Kidney epithelial cell (primary cell): Measurements from ENCODE around the gene RDX. TPM values are rescaled to one million over a fixed set of nuclear protein-coding genes. Genes with fewer than 3 reads are reported as not detected.
A peak's percentile ranks its signal among the peaks of the same experiment; 100 is the strongest.

Source experiments
- DNase-seq: peaks from one replicate; pipeline ENCODE4 v3.0.0-alpha.2; 2010; ENCODE audit warnings: low read depth
- H3K27me3 ChIP-seq: 2 replicates; pipeline ENCODE4 v1.6.0; 2011; ENCODE audit warnings: low read length; ENCODE audit not compliant: control insufficient read depth, insufficient read depth
- H3K36me3 ChIP-seq: 2 replicates; pipeline ENCODE4 v1.5.1; 2011; ENCODE audit warnings: low read length; ENCODE audit not compliant: control insufficient read depth, insufficient read depth
- H3K4me3 ChIP-seq: 2 replicates; pipeline ENCODE4 v1.5.1; 2011; ENCODE audit warnings: low read depth, mild to moderate bottlenecking, control low read depth, low read length
- total RNA-seq: library from RNA; depleted of rRNA; stranded (reverse); fragments of >200 nt; gene quantifications from 2 replicates; pipeline ENCODE4 v1.2.3, GENCODE V29; 2015
- TF ChIP-seq, protein P1 (sequence below): IDR thresholded peaks from 2 replicates; pipeline ENCODE4 v1.5.1; 2011; ENCODE audit warnings: mild to moderate bottlenecking, moderate library complexity, low read length, control low read depth, inconsistent platforms; ENCODE audit not compliant: insufficient read depth, poor library complexity, severe bottlenecking

Gene RDX
- total RNA-seq, 1 donor from 2014 or later, result 46.7 TPM

DNA sequence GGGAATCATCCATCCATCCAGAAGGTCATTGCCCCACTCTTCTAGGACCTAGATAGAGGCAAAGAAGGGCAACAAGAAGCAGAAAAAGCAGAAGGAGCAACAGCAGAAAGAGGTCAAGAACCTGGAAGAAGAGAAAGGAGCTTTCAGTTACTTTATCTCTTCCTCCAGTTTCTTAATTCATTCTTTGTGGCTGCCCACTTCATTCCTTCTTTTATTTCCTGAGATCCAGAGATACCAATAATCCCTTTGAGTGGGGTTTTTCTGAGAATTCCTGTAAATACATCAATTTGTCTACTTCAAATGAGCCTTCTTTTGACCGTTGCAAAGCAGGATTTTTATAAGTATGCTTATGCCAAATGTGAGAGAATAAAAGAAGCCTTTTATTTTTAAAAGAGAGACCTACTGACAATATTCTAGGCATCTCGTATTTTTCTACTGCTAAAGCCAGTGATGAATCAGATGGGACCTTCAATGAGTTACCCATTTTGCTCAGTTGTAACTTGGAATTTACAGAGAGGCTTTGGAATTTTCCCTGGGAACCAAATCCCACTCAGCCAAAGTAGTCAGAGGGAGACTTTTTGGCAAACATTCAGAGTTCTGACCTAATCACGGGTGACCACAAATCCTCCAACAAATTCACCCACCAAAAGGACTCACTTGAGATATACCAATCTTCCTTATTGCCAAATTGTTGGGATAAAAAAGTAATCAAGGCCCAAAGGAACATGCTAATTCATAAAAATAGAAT is 148.3 kb downstream of the RDX start:
- no peak overlapping the region for H3K4me3 ChIP-seq
- DNase-seq, result peak; percentile 60
- TF ChIP-seq, protein P1, sequence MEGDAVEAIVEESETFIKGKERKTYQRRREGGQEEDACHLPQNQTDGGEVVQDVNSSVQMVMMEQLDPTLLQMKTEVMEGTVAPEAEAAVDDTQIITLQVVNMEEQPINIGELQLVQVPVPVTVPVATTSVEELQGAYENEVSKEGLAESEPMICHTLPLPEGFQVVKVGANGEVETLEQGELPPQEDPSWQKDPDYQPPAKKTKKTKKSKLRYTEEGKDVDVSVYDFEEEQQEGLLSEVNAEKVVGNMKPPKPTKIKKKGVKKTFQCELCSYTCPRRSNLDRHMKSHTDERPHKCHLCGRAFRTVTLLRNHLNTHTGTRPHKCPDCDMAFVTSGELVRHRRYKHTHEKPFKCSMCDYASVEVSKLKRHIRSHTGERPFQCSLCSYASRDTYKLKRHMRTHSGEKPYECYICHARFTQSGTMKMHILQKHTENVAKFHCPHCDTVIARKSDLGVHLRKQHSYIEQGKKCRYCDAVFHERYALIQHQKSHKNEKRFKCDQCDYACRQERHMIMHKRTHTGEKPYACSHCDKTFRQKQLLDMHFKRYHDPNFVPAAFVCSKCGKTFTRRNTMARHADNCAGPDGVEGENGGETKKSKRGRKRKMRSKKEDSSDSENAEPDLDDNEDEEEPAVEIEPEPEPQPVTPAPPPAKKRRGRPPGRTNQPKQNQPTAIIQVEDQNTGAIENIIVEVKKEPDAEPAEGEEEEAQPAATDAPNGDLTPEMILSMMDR, result no peak
- no peaks in the 10 kb centered on the region for H3K36me3 ChIP-seq
- H3K27me3 ChIP-seq, result no peaks in the 10 kb centered on the region

DNA sequence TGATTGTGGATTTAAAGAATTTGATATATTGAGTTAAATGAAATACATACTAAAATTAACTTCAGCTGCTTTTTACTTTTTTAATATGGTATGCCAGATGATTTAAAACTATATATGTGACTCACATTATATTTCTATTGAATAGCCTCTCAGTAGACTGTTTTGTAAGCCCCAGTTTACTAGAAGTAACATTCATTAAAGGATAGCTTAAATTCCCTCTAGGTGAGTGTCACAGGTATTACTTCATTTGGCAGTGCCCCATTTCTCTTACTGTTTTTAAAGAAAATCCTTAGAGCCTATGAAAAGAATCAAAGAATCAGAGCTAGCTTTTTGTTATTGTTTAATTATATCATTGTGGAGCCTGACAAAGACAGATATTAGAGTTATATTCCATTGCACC is 154.6 kb downstream of the RDX start:
- H3K36me3 ChIP-seq, result no peaks in the 10 kb centered on the region
- no peaks in the 10 kb centered on the region for H3K27me3 ChIP-seq
- no peak for DNase-seq
- TF ChIP-seq, protein P1, result no peak
- no peak overlapping the region for H3K4me3 ChIP-seq

DNA sequence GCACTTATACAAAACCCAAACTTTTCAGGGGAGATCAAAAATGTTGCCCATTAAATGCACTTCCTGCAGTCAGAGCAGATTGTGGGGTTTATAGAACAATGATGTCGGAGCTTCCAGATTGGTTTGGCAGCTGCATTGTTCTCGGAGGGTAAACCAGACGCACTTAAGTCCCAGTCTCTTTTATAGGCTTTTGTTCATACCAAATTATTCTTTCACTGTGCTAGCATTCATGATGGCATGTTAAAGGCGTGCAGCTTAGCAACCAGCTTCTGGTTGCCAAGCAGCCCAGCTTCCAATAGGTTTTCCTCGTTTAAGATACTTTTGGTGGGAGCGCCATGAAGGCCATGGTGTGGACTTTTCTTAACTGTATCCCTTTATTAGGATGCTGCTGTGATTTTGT is 162.3 kb downstream of the RDX start:
- Histone ChIP-seq H3K36me3 (no peaks in the 10 kb centered on the region), H3K27me3 (no peaks in the 10 kb centered on the region), H3K4me3 (no peak overlapping the region)
- TF ChIP-seq, protein P1, result no peak
- DNase-seq, result no peak

GRCh38 chr11:110133160-110133559 is 163.3 kb downstream of the RDX start:
- TF ChIP-seq, protein P1, result no peak
- H3K27me3 ChIP-seq, result no peaks in the 10 kb centered on the region

DNA sequence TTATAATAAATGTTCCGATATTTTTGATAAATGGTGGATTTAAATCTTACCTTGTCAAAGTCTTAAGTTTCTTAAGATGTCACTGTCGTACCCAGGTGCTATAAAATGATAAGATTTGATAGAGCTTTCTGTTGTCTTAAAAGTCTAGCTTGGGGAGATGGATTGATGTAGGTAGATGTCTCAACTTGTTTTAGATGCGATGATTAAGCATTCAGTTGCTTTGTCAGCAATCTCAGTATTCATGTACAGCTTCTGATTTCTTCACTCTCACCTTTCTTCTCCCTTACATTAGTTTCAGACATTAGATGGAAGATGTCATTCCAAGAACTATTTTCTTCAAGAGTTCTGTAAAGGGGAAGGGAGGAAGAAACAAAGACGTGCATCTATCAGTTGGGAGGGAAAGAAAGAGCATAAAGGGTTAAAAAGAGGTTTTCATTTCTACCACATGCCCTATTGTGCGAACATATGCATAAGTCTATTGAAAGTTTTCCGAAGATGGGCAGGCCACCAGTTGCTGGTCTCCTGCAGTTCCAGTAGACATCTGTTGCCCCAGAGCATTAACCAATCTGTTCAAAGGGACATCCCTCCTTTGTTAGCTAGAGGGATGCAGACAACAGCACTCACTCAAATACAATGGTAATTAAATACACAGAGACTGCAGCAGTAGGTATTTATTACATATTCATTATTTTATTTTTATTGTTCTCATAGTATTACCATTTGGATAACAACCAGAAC is 164.9 kb downstream of the RDX start:
- DNase-seq, result no peak

More at GRCh38 chr11:110133160-110133559, 163.3 kb downstream of the RDX start:
- Histone ChIP-seq H3K4me3 (no peak overlapping the region), H3K36me3 (no peaks in the 10 kb centered on the region)
- no peak for DNase-seq

More for the DNA sequence above, 164.9 kb downstream of the RDX start:
- Histone ChIP-seq H3K4me3 (no peak overlapping the region), H3K27me3 (no peaks in the 10 kb centered on the region), H3K36me3 (no peaks in the 10 kb centered on the region)
- TF ChIP-seq, protein P1, result no peak
